ENCODE measurements around the gene C3. TPM values are rescaled to one million over a fixed set of nuclear protein-coding genes. Genes with fewer than 3 reads are reported as not detected.

The C3 gene
- total RNA-seq, 1 experiment from 2014 or later, result 5.0 TPM

GRCh38 chr19:6754136-6754535 lies 33.7 kb upstream of the C3 start:
- no peak for DNase-seq (ENCODE audit: low read depth, low spot score)
- Histone ChIP-seq H3K4me1 (ENCODE audit: control insufficient read depth, insufficient read depth, low read length) (peaks cover 2% of the 10 kb centered on the region; the same call in 1 of the 2 replicates), H3K4me3 (ENCODE audit: low read depth in 2 of 2, low read length in 2 of 2) (no peak overlapping the region), H3K36me3 (ENCODE audit: control insufficient read depth, insufficient read depth, low read length) (peaks cover 4% of the 10 kb centered on the region; the same call in 1 of the 2 replicates), H3K27ac (ENCODE audit: low read length) (no peak overlapping the region), H3K27me3 (ENCODE audit: control insufficient read depth, insufficient read depth, low read length) (no peaks in the 10 kb centered on the region), H3K9me3 (ENCODE audit: control insufficient read depth, insufficient read depth, low read depth, low read length) (no peaks in the 10 kb centered on the region)
- in situ Hi-C loops (cut with HindIII; ENCODE audit: low pct_unique_long_range_greater_than_20kb, low sequenced_read_pairs), result no loop called here
- POLR2A ChIA-PET, result no interaction called here
- ATAC-seq, result no peak
- intact Hi-C loops (cut with micrococcal nuclease; ENCODE audit: unreplicated experiment), result loop anchor here (5.0 kb wide), 1 partner anchor 108 kb away; no protein-coding TSS in a partner anchor
- CTCF ChIA-PET, result no interaction called here
- TF ChIP-seq POLR2AphosphoS5 (IDR thresholded peaks at IDR 0.05; ENCODE audit: low read depth, low read length) (no peak), TCF7L2 (IDR thresholded peaks at IDR 0.05; ENCODE audit: low read depth, low read length) (no peak), REST (IDR thresholded peaks at IDR 0.05; ENCODE audit: insufficient read depth in 1 of 2, low read depth in 2 of 2, low read length in 1 of 2) (no peak), SIN3A (IDR thresholded peaks at IDR 0.05; ENCODE audit: borderline replicate concordance, insufficient read depth, low read depth, low read length) (no peak)
- TF ChIP-seq, protein P1, sequence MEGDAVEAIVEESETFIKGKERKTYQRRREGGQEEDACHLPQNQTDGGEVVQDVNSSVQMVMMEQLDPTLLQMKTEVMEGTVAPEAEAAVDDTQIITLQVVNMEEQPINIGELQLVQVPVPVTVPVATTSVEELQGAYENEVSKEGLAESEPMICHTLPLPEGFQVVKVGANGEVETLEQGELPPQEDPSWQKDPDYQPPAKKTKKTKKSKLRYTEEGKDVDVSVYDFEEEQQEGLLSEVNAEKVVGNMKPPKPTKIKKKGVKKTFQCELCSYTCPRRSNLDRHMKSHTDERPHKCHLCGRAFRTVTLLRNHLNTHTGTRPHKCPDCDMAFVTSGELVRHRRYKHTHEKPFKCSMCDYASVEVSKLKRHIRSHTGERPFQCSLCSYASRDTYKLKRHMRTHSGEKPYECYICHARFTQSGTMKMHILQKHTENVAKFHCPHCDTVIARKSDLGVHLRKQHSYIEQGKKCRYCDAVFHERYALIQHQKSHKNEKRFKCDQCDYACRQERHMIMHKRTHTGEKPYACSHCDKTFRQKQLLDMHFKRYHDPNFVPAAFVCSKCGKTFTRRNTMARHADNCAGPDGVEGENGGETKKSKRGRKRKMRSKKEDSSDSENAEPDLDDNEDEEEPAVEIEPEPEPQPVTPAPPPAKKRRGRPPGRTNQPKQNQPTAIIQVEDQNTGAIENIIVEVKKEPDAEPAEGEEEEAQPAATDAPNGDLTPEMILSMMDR (IDR thresholded peaks at IDR 0.05), result no peak
- BruUV-seq (replicated peaks), result no TSS peak

GRCh38 chr19:6753178-6754031 lies 33.0 kb upstream of the C3 start:
- ChIA-PET CTCF (interaction anchor here (1.6 kb wide), 1 partner anchor 15 kb away, joined by 5 read pairs; the partner anchor contains the start of gene GPR108), POLR2A (no interaction called here)
- intact Hi-C loops (cut with micrococcal nuclease; ENCODE audit: unreplicated experiment) (loop anchor here (5.0 kb wide), 1 partner anchor 109 kb away; no protein-coding TSS in a partner anchor), in situ Hi-C loops (cut with HindIII; ENCODE audit: low pct_unique_long_range_greater_than_20kb, low sequenced_read_pairs) (no loop called here)
- Histone ChIP-seq H3K27me3 (ENCODE audit: control insufficient read depth, insufficient read depth, low read length) (no peaks in the 10 kb centered on the region), H3K4me1 (ENCODE audit: control insufficient read depth, insufficient read depth, low read length) (peaks cover 2% of the 10 kb centered on the region; the same call in 1 of the 2 replicates), H3K27ac (ENCODE audit: low read length) (peak overlapping the region; percentile 73), H3K4me3 (ENCODE audit: low read depth in 2 of 2, low read length in 2 of 2) (peak overlapping the region; percentile 42 to 58), H3K9me3 (ENCODE audit: control insufficient read depth, insufficient read depth, low read depth, low read length) (no peaks in the 10 kb centered on the region), H3K36me3 (ENCODE audit: control insufficient read depth, insufficient read depth, low read length) (peaks cover 5% of the 10 kb centered on the region; the same call in 1 of the 2 replicates)
- no peak for TF ChIP-seq TCF7L2 (IDR thresholded peaks at IDR 0.05; ENCODE audit: low read depth, low read length)
- TF ChIP-seq, protein P1 (IDR thresholded peaks at IDR 0.05), result peak; percentile 78; the same call in 1 of the 2 replicates
- no peak for TF ChIP-seq REST (IDR thresholded peaks at IDR 0.05; ENCODE audit: insufficient read depth in 1 of 2, low read depth in 2 of 2, low read length in 1 of 2)
- 0 out of 2 replicates have a peak, but pooled peaks have one; percentile 27 for TF ChIP-seq SIN3A (IDR thresholded peaks at IDR 0.05; ENCODE audit: borderline replicate concordance, insufficient read depth, low read depth, low read length)
- no peak for TF ChIP-seq POLR2AphosphoS5 (IDR thresholded peaks at IDR 0.05; ENCODE audit: low read depth, low read length)
- no TSS peak for BruUV-seq (replicated peaks)
- ATAC-seq (peak; percentile 91), DNase-seq (ENCODE audit: low read depth, low spot score) (peak; percentile 69)

Data from Panc1 (cell line).